ENCODE measurements around the gene HDAC10.

Gene HDAC10, protein sequence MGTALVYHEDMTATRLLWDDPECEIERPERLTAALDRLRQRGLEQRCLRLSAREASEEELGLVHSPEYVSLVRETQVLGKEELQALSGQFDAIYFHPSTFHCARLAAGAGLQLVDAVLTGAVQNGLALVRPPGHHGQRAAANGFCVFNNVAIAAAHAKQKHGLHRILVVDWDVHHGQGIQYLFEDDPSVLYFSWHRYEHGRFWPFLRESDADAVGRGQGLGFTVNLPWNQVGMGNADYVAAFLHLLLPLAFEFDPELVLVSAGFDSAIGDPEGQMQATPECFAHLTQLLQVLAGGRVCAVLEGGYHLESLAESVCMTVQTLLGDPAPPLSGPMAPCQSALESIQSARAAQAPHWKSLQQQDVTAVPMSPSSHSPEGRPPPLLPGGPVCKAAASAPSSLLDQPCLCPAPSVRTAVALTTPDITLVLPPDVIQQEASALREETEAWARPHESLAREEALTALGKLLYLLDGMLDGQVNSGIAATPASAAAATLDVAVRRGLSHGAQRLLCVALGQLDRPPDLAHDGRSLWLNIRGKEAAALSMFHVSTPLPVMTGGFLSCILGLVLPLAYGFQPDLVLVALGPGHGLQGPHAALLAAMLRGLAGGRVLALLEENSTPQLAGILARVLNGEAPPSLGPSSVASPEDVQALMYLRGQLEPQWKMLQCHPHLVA

DNA sequence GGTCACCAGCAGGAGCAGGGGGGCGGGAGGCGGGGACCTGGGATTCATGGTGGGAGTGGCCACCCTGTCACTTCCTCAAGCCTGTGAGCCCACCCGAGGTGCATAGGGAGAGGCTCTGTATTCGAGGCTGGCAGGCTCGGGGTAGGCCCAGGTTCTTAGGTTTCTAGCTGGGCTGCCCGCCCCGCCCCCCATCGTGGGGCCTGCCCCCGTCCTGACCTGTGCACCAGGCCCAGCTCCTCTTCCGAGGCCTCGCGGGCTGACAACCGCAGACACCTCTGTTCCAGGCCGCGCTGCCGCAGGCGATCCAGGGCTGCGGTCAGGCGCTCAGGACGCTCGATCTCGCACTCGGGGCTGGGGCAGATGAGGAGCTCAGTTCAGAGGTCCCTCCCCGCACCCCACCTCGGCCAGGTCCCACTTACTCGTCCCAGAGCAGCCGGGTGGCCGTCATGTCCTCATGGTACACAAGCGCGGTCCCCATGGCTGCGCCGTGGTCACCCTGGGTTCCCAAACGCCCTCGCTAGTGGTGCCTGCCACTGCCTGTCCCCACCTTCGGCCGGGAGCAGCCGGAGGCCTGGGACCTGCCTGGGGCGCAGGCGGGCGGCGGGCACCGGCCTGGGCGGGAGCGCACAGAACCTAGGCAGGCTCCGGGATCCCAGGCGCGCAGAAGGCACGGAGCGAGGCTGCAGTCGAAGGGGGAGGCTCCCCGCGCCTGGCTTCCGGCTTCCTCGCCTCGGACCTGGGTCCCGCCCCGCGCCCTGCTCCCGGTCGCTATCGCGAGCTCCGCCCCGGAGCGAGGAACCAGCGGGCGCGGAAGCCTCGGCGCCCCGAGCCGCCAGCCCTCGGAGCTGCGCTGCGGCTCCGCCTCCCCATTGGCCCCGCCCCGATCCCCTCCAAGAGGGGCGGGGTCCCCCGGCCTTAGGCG is at the start of gene HDAC10:
TSS of gene HDAC10 (minus strand) at position 711 of the 922 bp plus-strand sequence. CDS start at position 478, 233 bp downstream.
- peak; percentile 81 for DNase-seq (ENCODE audit: low spot score)

DNA sequence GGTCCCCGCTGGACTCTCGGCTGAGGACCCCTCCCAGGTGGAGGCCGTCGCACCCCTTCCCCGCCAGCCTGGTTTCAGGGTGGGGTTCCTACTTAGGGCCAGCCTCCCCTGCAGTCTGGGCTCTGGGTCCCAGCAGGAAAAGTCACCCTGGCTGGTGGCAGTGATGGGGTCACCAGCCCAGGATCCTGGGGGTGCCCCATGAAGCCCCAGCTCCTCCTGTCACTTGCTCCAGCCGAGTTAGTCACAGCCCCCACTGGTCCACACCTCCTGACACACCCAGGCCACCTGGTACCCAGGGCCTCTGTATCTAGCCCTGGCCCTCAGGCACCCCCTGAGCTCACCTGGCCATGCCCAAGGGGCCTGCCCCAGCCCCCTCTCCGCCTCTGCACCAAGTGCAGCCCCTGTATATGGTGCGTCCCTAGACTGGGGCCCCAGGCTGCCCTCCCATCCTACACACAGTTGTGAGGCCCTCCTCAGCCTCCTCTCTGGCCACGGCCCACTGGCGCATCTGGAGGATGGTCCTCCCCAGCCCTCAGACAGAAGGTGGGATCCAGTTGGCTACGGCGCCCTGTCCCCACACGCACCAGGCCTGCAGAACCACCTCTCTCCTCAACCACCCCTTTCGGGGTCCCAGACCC is 49.7 kb upstream of the HDAC10 start:
- DNase-seq (ENCODE audit: low spot score), result no peak

DNA sequence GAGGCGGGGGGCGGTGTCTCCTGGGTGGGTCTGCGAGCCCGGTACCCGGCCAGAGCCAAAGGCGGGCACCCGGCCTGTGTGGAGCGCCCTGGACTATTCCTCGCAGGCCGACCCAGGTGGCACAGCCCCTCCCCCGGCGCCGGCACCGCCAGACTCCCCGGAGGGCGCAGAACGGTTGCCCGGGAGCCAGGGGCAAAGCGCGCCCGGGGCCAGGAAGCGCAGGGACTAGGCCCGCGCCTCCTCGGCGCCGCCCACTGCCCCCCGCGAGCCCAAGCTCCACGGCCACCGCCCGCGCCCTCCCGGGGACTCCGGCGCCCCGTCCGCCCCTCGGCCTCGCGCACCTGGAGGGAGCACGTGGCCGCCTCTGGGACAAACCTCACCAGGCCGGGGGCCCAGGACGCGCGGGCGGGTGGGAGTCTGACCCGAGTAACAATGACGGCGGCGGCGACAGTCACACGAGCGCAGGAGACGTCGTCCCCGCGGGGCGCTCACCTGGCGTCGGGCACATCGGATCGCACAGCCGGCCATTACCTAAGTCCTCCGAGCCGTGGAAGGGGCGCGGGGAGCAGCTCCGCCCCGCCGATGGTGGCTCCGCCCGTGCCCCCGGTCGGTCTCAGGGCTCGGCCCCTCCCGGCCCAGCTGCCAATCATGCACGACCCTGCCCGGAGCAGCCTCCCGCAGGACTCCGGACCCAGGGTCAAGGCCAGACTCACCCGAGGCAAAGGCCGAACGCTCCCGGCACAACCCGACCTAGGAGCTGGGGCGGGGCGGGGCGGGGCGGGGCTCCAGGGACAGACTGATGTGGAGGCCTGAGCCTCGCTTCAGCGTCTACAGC is 48.9 kb upstream of the HDAC10 start:
- no peak for DNase-seq (ENCODE audit: low spot score)

DNA sequence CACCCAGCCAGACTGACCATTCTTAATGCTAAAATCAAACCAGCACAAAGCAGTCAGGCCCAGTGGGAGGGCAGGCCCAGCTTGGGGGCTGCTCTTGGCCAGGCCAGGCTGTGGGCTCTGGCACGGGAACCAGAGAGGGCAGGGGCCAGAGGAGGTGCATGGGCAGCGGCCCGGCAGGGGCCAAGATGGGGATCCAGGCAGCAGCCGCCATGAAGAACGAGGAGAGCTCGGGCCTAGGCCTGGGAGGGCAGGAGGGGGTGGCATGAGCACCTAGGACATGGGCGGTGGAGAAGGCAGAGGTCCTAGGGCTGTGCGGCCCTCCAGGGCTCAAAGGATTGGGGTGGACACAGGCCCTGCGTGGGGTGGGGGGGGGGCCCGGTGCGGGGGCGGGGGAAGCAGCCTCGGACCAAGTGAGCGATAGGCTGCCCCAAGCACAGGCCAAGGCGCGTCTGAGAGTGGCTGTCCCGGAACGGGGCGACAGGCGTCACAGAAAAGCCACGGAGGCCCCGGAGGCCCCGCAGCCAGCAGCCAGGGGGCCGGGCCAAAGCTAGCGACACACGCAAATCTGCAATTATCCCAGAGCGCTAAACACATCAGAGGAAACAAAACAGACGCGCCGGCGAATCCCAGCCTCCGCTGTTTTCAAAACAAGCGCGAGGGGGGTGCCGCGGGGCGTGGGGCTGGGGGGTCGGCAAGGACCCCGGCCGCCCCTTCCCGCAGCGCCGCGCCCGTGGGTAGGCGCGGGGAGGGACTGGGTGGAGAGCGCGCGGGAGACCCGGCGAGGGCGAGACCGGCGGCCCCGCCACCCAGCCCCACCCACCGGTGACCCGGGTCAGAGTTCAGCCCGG is 48.1 kb upstream of the HDAC10 start:
- no peak for DNase-seq (ENCODE audit: low spot score)

DNA sequence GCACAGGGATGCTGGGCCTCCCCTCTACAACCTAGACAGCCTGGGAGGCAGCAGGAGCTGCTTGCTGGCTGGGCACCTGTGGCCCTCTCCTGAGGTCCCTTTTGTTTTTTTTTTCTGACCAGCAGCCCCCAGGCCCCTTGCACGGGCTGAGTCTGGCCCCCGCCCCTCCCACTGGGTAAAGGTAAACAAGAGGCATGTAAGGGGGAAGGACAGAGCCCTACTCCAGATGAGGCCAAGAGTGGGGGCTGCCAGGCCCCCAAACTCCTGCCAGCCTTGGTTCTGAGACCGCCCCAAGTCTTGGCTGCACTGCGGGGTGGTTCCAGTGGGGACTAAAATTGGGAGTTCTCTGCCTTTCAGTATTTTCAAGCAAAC is 47.2 kb upstream of the HDAC10 start:
- DNase-seq (ENCODE audit: low spot score), result no peak

DNA sequence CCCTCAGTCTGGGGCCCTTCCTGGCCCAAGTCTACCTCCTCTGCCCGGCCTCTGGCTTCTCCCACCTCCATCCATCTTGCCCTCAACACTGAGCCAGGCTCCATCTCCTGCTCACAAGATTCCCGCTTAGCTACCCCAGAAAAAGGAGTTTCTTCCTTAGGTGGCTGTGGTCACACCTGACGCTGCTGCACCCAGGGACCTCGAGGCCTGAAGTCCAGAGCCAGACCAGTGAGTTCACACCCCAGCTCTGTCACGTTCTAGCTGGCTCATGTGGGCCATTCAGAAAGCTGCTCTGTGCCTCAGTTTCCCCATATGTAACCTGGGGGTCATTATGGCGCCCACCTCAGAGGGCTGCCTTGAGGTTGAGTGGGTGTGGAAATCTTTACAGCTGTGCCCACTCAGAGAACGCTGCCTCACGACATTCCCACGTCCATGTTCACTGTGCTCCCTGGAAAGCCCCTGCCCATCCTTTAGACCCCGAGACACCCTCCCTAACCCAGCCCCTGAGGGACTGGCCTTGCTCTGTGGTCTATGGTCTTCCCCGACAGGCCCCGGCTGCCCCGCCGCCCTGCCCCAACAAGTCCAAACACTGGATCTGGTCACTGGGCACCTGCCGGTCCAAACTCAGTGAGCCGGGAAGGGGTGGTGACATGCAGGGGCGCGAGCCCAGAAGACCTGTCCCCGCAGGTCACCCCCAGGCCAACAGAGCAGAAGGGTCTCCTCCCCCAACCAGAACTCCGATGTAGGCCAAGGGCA is 46.6 kb upstream of the HDAC10 start:
- no peak for DNase-seq (ENCODE audit: low spot score)

DNA sequence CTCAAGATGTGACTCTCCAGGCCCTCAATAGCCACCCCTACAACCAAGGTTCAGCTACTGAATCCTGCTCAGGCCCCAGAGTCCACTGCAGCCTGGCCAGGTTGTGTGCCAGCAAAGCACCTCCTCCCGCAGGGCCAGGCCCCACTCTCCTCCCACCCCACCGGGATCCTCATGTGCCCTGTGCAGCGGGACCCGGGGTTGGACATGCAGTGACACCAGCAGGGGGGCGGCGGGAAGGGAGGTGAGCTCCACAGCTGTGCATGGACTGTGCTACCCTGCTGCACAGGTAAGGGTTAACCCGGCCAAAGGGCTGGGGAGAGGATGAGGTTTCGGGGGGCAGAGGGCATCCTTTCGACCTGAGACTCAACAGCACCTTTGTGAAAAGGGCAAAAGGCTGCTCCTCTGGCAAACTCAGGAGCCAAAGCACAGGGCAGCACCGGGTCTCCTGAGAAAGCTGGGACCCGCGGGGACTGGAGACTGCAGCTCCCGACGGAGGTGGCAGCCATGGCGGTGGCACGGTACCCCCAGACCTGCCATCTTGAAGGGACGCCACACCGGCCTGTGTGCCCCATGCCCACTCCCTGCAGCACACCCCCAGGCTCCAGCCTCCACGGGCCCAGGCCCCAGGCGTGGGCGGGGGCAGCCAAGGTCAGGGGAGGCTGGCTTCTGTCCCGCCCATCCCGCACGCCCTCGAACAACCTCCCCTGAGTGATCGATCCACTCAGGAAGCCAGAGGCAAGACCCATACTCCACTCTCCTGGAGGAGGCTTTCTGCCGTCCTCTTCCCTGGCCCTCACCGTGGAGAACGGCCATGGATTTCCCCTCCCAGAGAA is 45.8 kb upstream of the HDAC10 start:
- DNase-seq (ENCODE audit: low spot score), result no peak

DNA sequence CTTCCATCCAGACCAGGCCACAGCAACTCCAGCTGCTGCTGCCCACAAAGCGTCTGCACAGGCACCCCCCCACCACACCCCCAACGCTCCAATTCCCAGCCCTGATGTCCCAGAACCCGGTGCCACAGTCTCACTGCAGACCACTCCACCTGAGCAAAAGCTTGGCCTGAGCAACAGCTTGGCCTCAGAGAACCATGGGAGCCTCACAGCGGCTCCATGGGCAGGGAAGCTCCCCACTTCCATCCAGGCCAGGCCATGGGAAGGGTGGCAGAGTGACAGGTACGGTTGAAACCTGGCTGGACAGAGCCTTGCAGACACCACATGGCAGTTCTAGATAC is 43.2 kb upstream of the HDAC10 start:
- DNase-seq (ENCODE audit: low spot score), result no peak

DNA sequence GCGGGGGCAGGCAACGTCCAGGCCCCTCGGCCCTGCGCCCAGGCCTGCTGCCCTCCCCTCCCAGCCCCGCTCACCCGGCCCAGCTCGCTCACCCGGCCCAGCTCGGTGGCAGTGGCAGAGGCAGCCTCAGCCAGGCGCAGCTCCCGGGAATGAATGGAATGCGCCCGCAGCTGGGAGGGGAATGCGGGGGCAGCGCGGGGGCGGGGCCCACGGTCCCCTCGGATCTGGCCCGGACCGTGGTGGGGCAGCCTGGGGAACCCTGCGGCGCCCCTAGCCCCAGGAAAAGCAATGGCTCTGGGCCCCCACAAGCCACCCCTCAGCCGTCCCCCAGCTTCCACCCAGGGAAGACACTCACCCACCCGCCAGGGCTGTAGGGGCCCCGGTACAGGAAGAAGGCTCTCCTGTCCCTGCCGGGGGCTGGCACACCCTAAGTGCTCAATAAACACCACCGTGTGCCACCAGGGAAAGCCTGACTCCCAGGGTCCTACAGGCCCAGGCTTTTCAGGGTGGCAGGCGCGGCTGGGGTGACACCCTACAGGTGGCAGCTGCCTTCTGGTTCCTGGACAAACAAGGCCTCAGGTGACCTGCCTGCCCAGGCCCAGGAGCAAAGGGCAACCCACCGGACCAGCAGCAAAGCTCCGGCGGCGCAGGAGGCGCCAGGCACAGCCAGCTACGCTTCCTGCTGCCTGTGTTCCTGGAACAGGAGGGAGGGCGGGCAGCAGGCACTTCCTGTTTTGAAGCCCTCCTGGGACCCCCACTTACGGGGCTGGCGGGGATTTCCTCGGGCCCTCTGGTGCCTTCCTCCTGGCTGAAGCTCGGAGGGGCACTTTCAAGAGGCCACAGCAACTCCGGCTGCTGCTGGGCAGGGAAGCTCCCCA is 42.6 kb upstream of the HDAC10 start:
- DNase-seq (ENCODE audit: low spot score), result no peak

DNA sequence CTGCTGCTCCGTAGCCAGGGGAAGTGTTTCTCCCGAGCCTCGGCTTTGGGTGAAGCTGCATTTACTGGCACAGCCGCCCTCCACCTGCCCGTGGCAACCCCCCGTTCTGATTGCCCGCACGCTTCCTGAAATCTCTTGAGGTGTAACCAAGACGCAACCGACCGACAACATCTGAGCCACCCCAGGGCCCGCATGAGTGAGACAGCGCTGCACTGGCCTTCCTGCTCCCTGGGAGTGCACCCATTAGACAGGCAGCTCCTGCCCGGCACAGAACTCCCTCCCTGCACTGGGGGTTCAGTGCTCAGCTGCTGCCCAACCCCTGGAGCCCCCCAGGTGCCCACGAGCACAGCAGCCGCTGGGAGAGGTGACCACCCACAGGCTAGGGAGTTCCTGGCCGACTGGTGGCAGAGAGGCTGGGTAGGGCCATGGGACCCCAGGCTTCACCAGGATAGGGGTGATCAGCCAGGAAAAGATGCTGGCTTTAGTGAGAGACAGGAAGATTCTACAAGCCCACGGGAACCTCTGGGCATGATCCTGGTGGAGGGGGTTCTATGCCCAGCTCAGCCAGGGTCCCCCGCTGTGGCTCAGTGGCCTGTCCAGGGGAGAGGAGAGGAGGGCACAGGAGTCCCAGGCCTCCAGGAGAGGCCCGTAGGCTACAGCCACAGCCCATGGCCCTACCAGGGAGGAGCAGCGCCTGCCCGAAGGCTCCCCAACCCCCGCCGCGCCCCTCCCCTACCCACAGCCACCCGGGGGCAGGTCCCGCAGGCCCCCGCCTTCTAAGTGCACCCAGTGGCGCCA is 41.8 kb upstream of the HDAC10 start:
- no peak for DNase-seq (ENCODE audit: low spot score)

DNA sequence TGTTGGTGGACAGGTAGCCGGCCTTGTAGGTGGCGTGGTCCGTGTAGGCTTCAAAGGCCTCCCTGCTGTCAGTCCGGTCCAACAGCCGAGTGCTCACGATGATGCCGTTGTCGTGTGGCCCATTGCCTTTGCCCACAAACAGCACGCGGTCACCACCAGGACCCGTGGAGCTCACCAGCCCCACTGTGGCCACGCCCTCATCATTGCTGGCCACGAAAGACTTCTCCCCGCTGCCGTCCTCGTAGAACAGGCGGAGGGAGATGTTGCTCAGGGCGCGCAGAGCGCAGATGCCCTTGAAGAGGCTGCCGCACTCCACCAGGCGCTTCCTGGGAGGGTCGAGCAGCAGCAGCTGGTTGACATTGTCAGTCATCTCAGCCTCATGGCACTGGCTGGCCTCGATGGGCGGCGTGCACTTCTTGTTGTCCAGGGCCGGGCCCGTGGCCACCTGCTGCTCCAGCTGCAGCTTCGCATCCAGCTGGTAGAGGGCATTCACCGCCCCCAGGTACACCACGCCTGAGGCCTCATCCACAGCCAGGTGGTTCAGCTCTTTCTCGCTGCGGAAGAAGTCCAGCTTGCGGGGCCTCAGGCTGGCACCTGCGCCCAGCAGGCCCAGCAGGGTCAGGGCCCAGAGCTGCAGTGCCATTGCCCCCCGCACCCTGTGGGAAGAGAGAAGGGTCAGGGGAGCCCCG is 39.0 kb upstream of the HDAC10 start:
- no peak for DNase-seq (ENCODE audit: low spot score)

DNA sequence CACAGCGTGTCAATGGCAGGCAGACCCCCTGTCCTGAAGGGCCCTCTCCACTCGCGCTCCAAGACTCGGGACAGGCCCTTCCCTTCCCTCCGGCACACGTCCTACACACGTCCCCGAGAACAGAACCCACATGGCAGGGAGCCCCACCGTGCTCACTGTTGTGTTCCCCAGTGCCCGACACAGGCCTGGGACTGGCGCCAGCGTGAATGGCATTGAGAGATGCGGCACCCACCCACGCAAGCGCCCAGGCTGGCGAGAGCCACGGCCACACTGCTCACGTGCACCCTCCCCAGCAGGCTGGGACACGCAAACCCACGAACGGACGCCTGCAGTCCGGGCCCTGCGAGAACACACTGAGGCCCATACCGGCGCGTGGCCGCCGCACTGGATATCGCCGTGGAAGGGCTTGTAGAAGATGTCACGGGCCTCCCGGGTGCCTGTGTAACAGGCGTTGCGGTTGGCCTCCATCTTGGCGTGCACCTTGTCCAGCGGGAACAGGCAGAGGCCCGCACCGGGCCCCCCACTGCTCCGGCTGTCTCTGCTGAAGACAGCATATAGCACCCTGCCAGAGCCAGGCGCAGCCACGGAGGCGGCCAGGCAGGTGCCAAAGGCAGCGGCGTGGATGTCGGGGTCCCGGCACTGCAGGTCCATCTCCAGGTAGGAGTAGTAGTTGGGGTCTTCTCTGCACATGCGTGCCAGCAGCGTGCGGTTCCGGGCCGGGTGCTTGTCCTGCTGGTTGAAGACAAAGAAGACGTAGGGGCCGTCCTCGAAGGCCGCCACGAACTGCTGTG is 38.3 kb upstream of the HDAC10 start:
- DNase-seq (ENCODE audit: low spot score), result no peak

DNA sequence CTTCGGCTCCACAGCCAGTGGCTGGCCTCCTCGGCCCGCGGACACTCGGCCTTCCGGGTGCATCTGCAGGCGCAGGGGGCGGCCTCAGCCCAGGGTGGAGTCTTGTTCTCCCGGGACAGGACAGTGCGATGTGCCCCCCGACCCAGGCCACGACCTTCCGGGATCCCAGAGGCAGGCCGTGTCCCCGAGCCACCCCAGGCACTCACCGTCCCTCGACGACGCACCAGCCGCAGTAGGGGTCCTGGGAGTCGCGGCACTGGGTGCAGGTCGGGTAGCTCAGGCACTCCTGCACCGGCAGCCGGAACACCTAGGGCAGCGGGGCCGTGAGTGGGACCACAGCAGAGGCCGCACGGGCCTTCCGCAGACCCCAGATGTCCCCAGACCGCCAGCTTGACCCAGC is 36.7 kb upstream of the HDAC10 start:
- DNase-seq (ENCODE audit: low spot score), result no peak

DNA sequence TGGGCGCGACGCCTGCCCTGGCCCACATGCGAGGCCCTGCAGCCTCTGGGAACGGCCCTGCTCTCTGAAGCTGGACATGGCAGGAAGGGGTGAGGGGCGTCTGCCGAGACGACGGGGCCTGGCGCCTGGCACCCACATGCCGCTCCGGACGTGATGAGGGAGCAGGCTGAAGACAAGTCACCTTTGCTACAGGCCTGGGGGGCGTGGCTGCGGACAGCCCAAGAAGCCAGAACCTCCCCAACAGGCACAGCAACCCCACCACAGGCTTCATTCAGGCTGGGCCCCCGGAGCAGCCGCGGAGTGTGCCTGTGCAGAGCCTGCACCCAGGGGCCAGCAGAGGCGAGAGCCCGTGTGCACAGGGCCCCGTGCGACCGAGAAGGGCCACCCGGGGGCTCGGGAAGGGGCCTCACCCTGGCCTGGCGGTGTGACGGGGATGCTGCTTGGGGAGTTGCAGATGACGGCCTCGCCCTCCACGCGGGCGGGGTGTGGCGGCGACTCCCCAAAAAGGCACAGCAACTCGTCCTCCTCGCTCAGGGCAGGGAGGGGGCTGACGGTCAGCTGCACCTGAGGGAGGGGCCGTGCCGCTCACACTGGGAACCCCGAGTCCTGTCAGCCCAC is 35.7 kb upstream of the HDAC10 start:
- DNase-seq (ENCODE audit: low spot score), result no peak

DNA sequence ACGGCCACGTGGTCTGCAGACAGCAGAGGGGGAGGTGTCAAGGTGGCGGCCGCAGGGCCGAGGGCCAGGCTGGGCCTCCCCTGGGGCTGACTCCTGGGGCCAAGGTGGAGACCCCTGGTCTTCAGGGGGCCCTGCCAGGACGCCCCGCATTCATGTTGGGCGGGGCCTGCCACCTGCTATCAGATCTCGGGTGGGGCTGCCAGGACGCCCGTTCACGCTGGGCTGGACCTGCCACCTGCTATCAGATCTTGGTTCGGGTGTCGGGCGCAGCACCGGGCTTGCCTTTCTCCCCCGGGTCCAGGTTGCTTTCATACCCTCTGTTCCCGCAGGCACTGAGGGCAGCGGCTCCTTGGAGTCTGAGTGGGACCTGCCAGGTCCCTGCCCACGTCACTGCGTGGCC is 35.2 kb upstream of the HDAC10 start:
- DNase-seq (ENCODE audit: low spot score), result no peak
